Prostate gland (tissue), 2 donors: ENCODE data around the gene RAB11FIP5. TPM values are rescaled to one million over a fixed set of nuclear protein-coding genes. Genes with fewer than 3 reads are reported as not detected.

ENCODE experiments used
- DNase-seq: peaks from one replicate; pipeline ENCODE4 v3.0.0-alpha.2; 2019; ENCODE audit warnings: low spot score
- H3K27ac ChIP-seq, 2 donors: fragments of 200-600 bp; sonication (generic); 2 replicates each; pipeline ENCODE4 v1.5.1; 2017 to 2019
- H3K27me3 ChIP-seq: fragments of 200-600 bp; sonication (generic); replicated peaks from 2 replicates; pipeline ENCODE4 v1.5.1; 2019; ENCODE audit not compliant: insufficient read depth
- H3K36me3 ChIP-seq, 2 donors: fragments of 200-600 bp; sonication (generic); 1 replicate in 1 of 2; 2 replicates in 1 of 2; pipeline versions ENCODE4 v1.5.1 to v1.8.1; 2017 to 2019
- H3K4me1 ChIP-seq: fragments of 200-600 bp; sonication (generic); replicated peaks from 2 replicates; pipeline ENCODE4 v1.5.1; 2019
- H3K4me3 ChIP-seq, 2 donors: fragments of 200-600 bp; sonication (generic); 2 replicates each; pipeline ENCODE4 v1.5.1; 2017 to 2019
- H3K9me3 ChIP-seq: fragments of 200-600 bp; sonication (generic); 2 replicates; pipeline ENCODE4 v1.5.1; 2017
- CTCF ChIP-seq, 4 experiments: fragments of 200-600 bp in 2 of 4; fragments of 450-650 bp in 2 of 4; sonication (generic) in 2 of 4; IDR thresholded peaks; 1 replicate in 3 of 4; 2 replicates in 1 of 4; pipeline ENCODE4 v1.5.1; 2016 to 2019; ENCODE audit warnings: antibody characterized with exemption in 4 of 4, mild to moderate bottlenecking in 2 of 4, moderate library complexity in 2 of 4
- POLR2A ChIP-seq: fragments of 450-650 bp; IDR thresholded peaks from one replicate; pipeline ENCODE4 v1.6.1; 2016; ENCODE audit warnings: antibody characterized with exemption, mild to moderate bottlenecking
- POLR2AphosphoS5 ChIP-seq: sonication (generic); formaldehyde crosslinking; IDR thresholded peaks from one replicate; pipeline ENCODE4 v1.6.1; 2017; ENCODE audit warnings: antibody characterized with exemption
- WGBS: methylation state at CpG from one replicate; pipeline ENCODE4 v1.1.5; 2018; 5-methylcytosine and 5-hydroxymethylcytosine counted together
- intact Hi-C: fragments of 100-400 bp; cut with DNase I; formaldehyde crosslinking; loops from one replicate; pipeline ENCODE4 v1.14.2; 2022
- total RNA-seq, 2 donors: library from RNA; depleted of rRNA; stranded (reverse); fragments of >200 nt; gene quantifications; one replicate each; pipeline ENCODE4 v1.1.0, GENCODE V29; 2016

Gene RAB11FIP5
- total RNA-seq, 2 donors from 2014 or later = 24.1 to 47.7 TPM

DNA sequence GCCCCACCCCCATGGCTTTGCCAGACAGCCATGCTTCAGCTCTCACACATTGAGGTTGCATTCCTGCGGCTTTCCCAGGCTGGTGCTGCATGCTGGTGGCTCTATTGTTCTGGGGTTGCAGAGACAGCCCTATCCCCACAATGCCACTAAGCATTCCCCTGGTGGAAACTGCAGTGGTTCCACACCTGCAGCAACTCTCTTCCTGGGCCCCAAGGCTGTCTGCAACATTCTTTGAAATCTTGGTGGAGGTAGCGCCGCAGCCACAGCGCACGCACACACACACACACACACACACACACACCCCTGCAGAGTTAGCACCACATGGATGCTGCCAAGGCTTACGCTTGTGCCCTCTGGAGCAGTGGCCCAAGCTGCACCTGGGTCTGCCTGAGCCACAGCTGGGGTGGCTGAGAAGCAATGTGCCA, 62.6 kb downstream of the RAB11FIP5 start:
- intact Hi-C loops = no loop called here
- Histone ChIP-seq H3K9me3 (no peaks in the 10 kb centered on the region), H3K36me3 (no peaks in the 10 kb centered on the region), H3K27ac (no peak overlapping the region), H3K4me3 (no peak overlapping the region), H3K27me3 (no peaks in the 10 kb centered on the region), H3K4me1 (no peaks in the 10 kb centered on the region)
- TF ChIP-seq POLR2A (no peak), POLR2AphosphoS5 (no peak), CTCF (IDR thresholded peaks at IDR 0.05) (no peak)
- no peak for DNase-seq
- WGBS = 80% methylated on average over 6 of the region's 6 CpGs

- H3K27me3 ChIP-seq = no peaks in the 10 kb centered on the region
- no peak for TF ChIP-seq CTCF (IDR thresholded peaks at IDR 0.05)
- TF ChIP-seq POLR2AphosphoS5 = no peak
- no peak for TF ChIP-seq POLR2A
- no peak for DNase-seq
- 76% methylated on average over 12 of the region's 12 CpGs for WGBS
- H3K27ac ChIP-seq = no peak overlapping the region
- H3K36me3 ChIP-seq = no peaks in the 10 kb centered on the region
- intact Hi-C loops = no loop called here
- no peaks in the 10 kb centered on the region for H3K4me1 ChIP-seq
- no peaks in the 10 kb centered on the region for H3K9me3 ChIP-seq
- no peak overlapping the region for H3K4me3 ChIP-seq
Measured at GRCh38 chr2:73043929-73044832, 68.6 kb downstream of the RAB11FIP5 start.

DNA sequence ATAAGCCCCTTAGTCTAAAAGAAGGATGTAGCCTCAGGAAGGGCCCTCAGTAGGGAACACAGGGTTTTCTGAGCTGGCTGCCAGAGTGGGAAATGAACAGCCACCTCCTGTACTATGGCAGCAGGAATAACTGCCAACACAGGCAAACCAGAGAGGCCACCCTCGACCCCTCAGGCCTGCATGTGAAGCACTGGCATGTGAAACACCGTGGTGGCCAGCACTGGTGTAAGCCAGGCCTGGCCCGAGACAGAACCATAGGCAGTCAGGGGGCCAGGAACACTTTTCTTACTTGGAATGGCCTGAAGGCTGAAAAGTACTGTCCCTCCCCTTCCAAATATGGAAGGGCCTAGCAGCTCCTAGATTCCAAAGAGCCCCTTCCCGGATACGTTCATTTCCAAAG, 69.5 kb downstream of the RAB11FIP5 start:
- TF ChIP-seq POLR2A (no peak), POLR2AphosphoS5 (no peak), CTCF (IDR thresholded peaks at IDR 0.05) (no peak)
- no peaks in the 10 kb centered on the region for H3K36me3 ChIP-seq
- no peaks in the 10 kb centered on the region for H3K27me3 ChIP-seq
- intact Hi-C loops = no loop called here
- WGBS = 67% methylated on average over 5 of the region's 5 CpGs
- H3K4me3 ChIP-seq = no peak overlapping the region
- no peaks in the 10 kb centered on the region for H3K4me1 ChIP-seq
- DNase-seq = no peak
- H3K27ac ChIP-seq = no peak overlapping the region
- H3K9me3 ChIP-seq = no peaks in the 10 kb centered on the region

DNA sequence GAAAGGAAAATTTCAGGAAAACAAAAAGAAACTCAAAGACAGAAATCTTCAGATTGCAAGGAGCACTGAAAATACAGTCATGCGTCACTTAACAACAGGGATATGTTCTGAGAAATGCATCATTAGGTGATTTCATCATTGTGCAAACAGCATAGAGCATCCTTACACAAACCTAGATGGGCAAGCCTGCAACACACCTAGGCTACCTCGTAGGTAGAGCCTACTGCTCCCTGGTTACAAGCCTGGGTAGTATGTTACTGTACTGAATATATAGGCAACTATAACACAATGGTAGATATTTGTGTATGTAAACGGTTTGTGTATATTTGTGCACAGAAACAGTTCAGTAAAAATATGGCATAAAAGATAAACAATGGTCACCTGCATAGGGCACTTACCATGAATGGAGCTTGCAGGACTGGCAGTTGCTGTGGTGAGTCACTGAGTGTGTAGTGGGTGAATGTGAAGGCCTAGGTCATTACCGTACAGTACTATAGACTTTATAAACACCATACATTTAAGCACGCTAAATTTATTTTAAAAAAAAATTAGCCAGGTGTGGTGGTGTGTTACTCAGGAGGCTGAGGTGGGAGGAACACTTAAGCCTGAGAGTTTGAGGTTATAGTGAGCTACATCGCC, 74.7 kb downstream of the RAB11FIP5 start:
- TF ChIP-seq POLR2AphosphoS5 (no peak), POLR2A (no peak)
- intact Hi-C loops = no loop called here
- Histone ChIP-seq H3K4me3 (no peak overlapping the region), H3K9me3 (no peaks in the 10 kb centered on the region), H3K36me3 (no peaks in the 10 kb centered on the region), H3K27ac (no peak overlapping the region), H3K4me1 (no peaks in the 10 kb centered on the region), H3K27me3 (no peaks in the 10 kb centered on the region)
- DNase-seq = no peak
- WGBS = 92% methylated on average over 6 of the region's 6 CpGs

- H3K27me3 ChIP-seq = no peaks in the 10 kb centered on the region
- H3K4me3 ChIP-seq = no peak overlapping the region
- H3K36me3 ChIP-seq = no peaks in the 10 kb centered on the region
- DNase-seq = no peak
- intact Hi-C loops = no loop called here
- H3K27ac ChIP-seq = no peak overlapping the region
- H3K9me3 ChIP-seq = no peaks in the 10 kb centered on the region
- TF ChIP-seq POLR2AphosphoS5 (no peak), CTCF (IDR thresholded peaks at IDR 0.05) (no peak), POLR2A (no peak)
- H3K4me1 ChIP-seq = no peaks in the 10 kb centered on the region
- 93% methylated on average over 11 of the region's 11 CpGs for WGBS
Measured at GRCh38 chr2:73036766-73037165, 76.0 kb downstream of the RAB11FIP5 start.
